Stimulated activated naive B cell treated with anti-CD40 and anti-IgM and Interleukin-4, amounts not matched to agents 10 μg/mL and 1 μg/mL and 100 μg/mL, for 72 hours (primary cell): ENCODE measurements around the gene ATF7IP2.
A peak's percentile ranks its signal among the peaks of the same experiment; 100 is the strongest.

ENCODE experiments used
- ATAC-seq, 2 donors: fragments of 150-1000 bp; cut with Tn5 transposase; replicated peaks; 2 replicates each; pipeline ENCODE4 v1.10.0; 2021; ENCODE audit warnings: moderate library complexity in 1 of 2
- DNase-seq: peaks from one replicate; pipeline ENCODE4 v3.0.0; 2021
- H3K27ac Mint-ChIP-seq: one replicate; pipeline ENCODE4 v1.8.0; 2022; ENCODE audit warnings: mild to moderate bottlenecking, mixed read lengths
- H3K27me3 Mint-ChIP-seq, 2 donors: one replicate each; pipeline ENCODE4 v1.8.0; 2022; ENCODE audit warnings: mixed read lengths in 2 of 2
- H3K36me3 Mint-ChIP-seq, 2 donors: one replicate each; pipeline ENCODE4 v1.8.0; 2022; ENCODE audit warnings: mixed read lengths in 2 of 2, mild to moderate bottlenecking in 1 of 2
- H3K4me1 Mint-ChIP-seq, 2 donors: one replicate each; pipeline ENCODE4 v1.8.0; 2022; ENCODE audit warnings: mixed read lengths in 2 of 2, mild to moderate bottlenecking in 1 of 2
- H3K4me3 Mint-ChIP-seq, 2 donors: one replicate each; pipeline ENCODE4 v1.8.0; 2022; ENCODE audit warnings: mild to moderate bottlenecking in 2 of 2, mixed read lengths in 2 of 2, moderate library complexity in 1 of 2
- H3K9me3 Mint-ChIP-seq, 2 donors: one replicate each; pipeline ENCODE4 v1.8.0; 2022; ENCODE audit warnings: mixed read lengths in 2 of 2, mild to moderate bottlenecking in 1 of 2

The ATF7IP2 gene

GRCh38 chr16:10519929-10520868, 134.3 kb downstream of the ATF7IP2 start:
- H3K4me3 Mint-ChIP-seq = no peak overlapping the region
- peak overlapping the region; percentile 72 for H3K27ac Mint-ChIP-seq
- no peaks in the 10 kb centered on the region for H3K36me3 Mint-ChIP-seq
- no peak for ATAC-seq
- peaks cover 0 to 2% of the 10 kb centered on the region in 2 donors for H3K9me3 Mint-ChIP-seq
- H3K4me1 Mint-ChIP-seq = peaks cover 6 to 9% of the 10 kb centered on the region in 2 donors
- no peak for DNase-seq
- H3K27me3 Mint-ChIP-seq = no peaks in the 10 kb centered on the region

GRCh38 chr16:10520869-10521578, 135.2 kb downstream of the ATF7IP2 start:
- ATAC-seq = no peak
- Mint-ChIP-seq H3K36me3 (no peaks in the 10 kb centered on the region), H3K27ac (no peak overlapping the region), H3K4me1 (peaks cover 0 to 6% of the 10 kb centered on the region in 2 donors), H3K4me3 (no peak overlapping the region), H3K27me3 (no peaks in the 10 kb centered on the region), H3K9me3 (peaks cover 0 to 2% of the 10 kb centered on the region in 2 donors)
- DNase-seq = no peak

GRCh38 chr16:10521681-10522274, 135.9 kb downstream of the ATF7IP2 start:
- DNase-seq (peak; percentile 24), ATAC-seq (peak; percentile 69 to 78)
- no peak overlapping the region for H3K4me3 Mint-ChIP-seq
- peaks cover 0 to 6% of the 10 kb centered on the region in 2 donors for H3K4me1 Mint-ChIP-seq
- no peaks in the 10 kb centered on the region for H3K27me3 Mint-ChIP-seq
- H3K27ac Mint-ChIP-seq = no peak overlapping the region
- H3K36me3 Mint-ChIP-seq = no peaks in the 10 kb centered on the region
- no peaks in the 10 kb centered on the region for H3K9me3 Mint-ChIP-seq

- H3K4me1 Mint-ChIP-seq = peaks cover 0 to 6% of the 10 kb centered on the region in 2 donors
- H3K27me3 Mint-ChIP-seq = no peaks in the 10 kb centered on the region
- no peaks in the 10 kb centered on the region for H3K36me3 Mint-ChIP-seq
- H3K9me3 Mint-ChIP-seq = no peaks in the 10 kb centered on the region
- H3K4me3 Mint-ChIP-seq = no peak overlapping the region
- H3K27ac Mint-ChIP-seq = no peak overlapping the region
- ATAC-seq = no peak
- no peak for DNase-seq
Observed at GRCh38 chr16:10522966-10523365, 137.1 kb downstream of the ATF7IP2 start.

- DNase-seq = no peak
- H3K4me1 Mint-ChIP-seq = peaks cover 0 to 4% of the 10 kb centered on the region in 2 donors
- H3K27ac Mint-ChIP-seq = no peak overlapping the region
- H3K36me3 Mint-ChIP-seq = no peaks in the 10 kb centered on the region
- H3K4me3 Mint-ChIP-seq = no peak overlapping the region
- H3K9me3 Mint-ChIP-seq = no peaks in the 10 kb centered on the region
- ATAC-seq = no peak
- H3K27me3 Mint-ChIP-seq = no peaks in the 10 kb centered on the region
Observed at GRCh38 chr16:10525214-10525825, 139.5 kb downstream of the ATF7IP2 start.

GRCh38 chr16:10526962-10527361, 141.1 kb downstream of the ATF7IP2 start:
- Mint-ChIP-seq H3K4me3 (no peak overlapping the region), H3K4me1 (peaks cover 0 to 2% of the 10 kb centered on the region in 2 donors)

GRCh38 chr16:10528635-10529034, 142.8 kb downstream of the ATF7IP2 start:
- Mint-ChIP-seq H3K36me3 (no peaks in the 10 kb centered on the region), H3K27me3 (no peaks in the 10 kb centered on the region), H3K27ac (no peak overlapping the region), H3K4me1 (peaks cover 0 to under 1% of the 10 kb centered on the region in 2 donors), H3K9me3 (no peaks in the 10 kb centered on the region), H3K4me3 (no peak overlapping the region)
- ATAC-seq (no peak), DNase-seq (no peak)

More at GRCh38 chr16:10526962-10527361, 141.1 kb downstream of the ATF7IP2 start:
- H3K27ac Mint-ChIP-seq = no peak overlapping the region
- ATAC-seq (no peak), DNase-seq (no peak)
- H3K36me3 Mint-ChIP-seq = no peaks in the 10 kb centered on the region
- no peaks in the 10 kb centered on the region for H3K9me3 Mint-ChIP-seq
- no peaks in the 10 kb centered on the region for H3K27me3 Mint-ChIP-seq

- ATAC-seq = no peak
Observed at GRCh38 chr16:10529895-10530669, 144.2 kb downstream of the ATF7IP2 start.

GRCh38 chr16:10530685-10531084, 144.8 kb downstream of the ATF7IP2 start:
- Mint-ChIP-seq H3K36me3 (no peaks in the 10 kb centered on the region), H3K4me1 (no peaks in the 10 kb centered on the region), H3K9me3 (no peaks in the 10 kb centered on the region), H3K27ac (no peak overlapping the region), H3K27me3 (no peaks in the 10 kb centered on the region), H3K4me3 (no peak overlapping the region)
- no peak for ATAC-seq
- DNase-seq = no peak

More at GRCh38 chr16:10529895-10530669, 144.2 kb downstream of the ATF7IP2 start:
- Mint-ChIP-seq H3K27me3 (no peaks in the 10 kb centered on the region), H3K36me3 (no peaks in the 10 kb centered on the region), H3K4me3 (no peak overlapping the region), H3K4me1 (no peaks in the 10 kb centered on the region), H3K27ac (no peak overlapping the region), H3K9me3 (no peaks in the 10 kb centered on the region)
- DNase-seq = no peak

GRCh38 chr16:10531582-10531981, 145.7 kb downstream of the ATF7IP2 start:
- ATAC-seq = no peak
- no peak overlapping the region for H3K27ac Mint-ChIP-seq
- H3K9me3 Mint-ChIP-seq = no peaks in the 10 kb centered on the region
- peaks cover 4 to 5% of the 10 kb centered on the region in 2 donors for H3K4me1 Mint-ChIP-seq
- no peaks in the 10 kb centered on the region for H3K27me3 Mint-ChIP-seq
- no peaks in the 10 kb centered on the region for H3K36me3 Mint-ChIP-seq
- H3K4me3 Mint-ChIP-seq = no peak overlapping the region
- no peak for DNase-seq
